ENCODE data around the gene KRT16. TPM values are rescaled to one million over a fixed set of nuclear protein-coding genes. Genes with fewer than 3 reads are reported as not detected.
A peak's percentile ranks its signal among the peaks of the same experiment; 100 is the strongest.

KRT16 gene
- total RNA-seq, 1 experiment from 2014 or later = 42.6 TPM

- no peaks in the 10 kb centered on the region for H3K9me3 ChIP-seq (ENCODE audit: low read length)
- no peaks in the 10 kb centered on the region for H3K79me2 ChIP-seq (ENCODE audit: low read length)
- H3K4me2 ChIP-seq (ENCODE audit: low read length) = no peak overlapping the region
- POLR2A ChIA-PET (ENCODE audit: unreplicated experiment) = no interaction called here
- H3K27ac ChIP-seq (ENCODE audit: low read length) = peak overlapping the region; percentile 3; the same call in 1 of the 2 replicates
- no peaks in the 10 kb centered on the region for H3K27me3 ChIP-seq (ENCODE audit: low read length)
- TF ChIP-seq EZH2 (IDR thresholded peaks at IDR 0.05; ENCODE audit: low read length, unreplicated experiment) = no peak
- no peak for TF ChIP-seq EZH2phosphoT487 (IDR thresholded peaks at IDR 0.05; ENCODE audit: borderline replicate concordance, low read length)
- no peak for TF ChIP-seq CTCF (conservative IDR thresholded peaks at IDR 0.05; ENCODE audit: low read depth, low read length)
- H3K36me3 ChIP-seq (ENCODE audit: low read depth, low read length) = no peaks in the 10 kb centered on the region
- H4K20me1 ChIP-seq (ENCODE audit: low read length) = no peaks in the 10 kb centered on the region
- CTCF ChIA-PET = interaction anchor here (0.6 to 1.0 kb wide), 3 partner anchors 67 to 202 kb away, joined by 3 to 4 read pairs (median 4); no protein-coding TSS in a partner anchor
- no peak overlapping the region for H3K4me3 ChIP-seq (ENCODE audit: low read length)
- intact Hi-C loops (cut with micrococcal nuclease) = no loop called here
- DNase-seq (no peak), ATAC-seq (no peak)
- no TSS peak for BruUV-seq (replicated peaks)
- H3K4me1 ChIP-seq (ENCODE audit: insufficient read depth, low read length) = peaks cover 25% of the 10 kb centered on the region
- H3K9me2 ChIP-seq (replicated peaks; ENCODE audit: low read length) = no peaks in the 10 kb centered on the region
- no peak overlapping the region for H2AFZ ChIP-seq (ENCODE audit: low read length)
- no peak overlapping the region for H3K9ac ChIP-seq (ENCODE audit: low read length)
- H3F3A ChIP-seq (ENCODE audit: low read length, unreplicated experiment) = no peaks in the 10 kb centered on the region
These were observed 31.1 kb downstream of the KRT16 start for GRCh38 chr17:41581366-41582060.

DNA sequence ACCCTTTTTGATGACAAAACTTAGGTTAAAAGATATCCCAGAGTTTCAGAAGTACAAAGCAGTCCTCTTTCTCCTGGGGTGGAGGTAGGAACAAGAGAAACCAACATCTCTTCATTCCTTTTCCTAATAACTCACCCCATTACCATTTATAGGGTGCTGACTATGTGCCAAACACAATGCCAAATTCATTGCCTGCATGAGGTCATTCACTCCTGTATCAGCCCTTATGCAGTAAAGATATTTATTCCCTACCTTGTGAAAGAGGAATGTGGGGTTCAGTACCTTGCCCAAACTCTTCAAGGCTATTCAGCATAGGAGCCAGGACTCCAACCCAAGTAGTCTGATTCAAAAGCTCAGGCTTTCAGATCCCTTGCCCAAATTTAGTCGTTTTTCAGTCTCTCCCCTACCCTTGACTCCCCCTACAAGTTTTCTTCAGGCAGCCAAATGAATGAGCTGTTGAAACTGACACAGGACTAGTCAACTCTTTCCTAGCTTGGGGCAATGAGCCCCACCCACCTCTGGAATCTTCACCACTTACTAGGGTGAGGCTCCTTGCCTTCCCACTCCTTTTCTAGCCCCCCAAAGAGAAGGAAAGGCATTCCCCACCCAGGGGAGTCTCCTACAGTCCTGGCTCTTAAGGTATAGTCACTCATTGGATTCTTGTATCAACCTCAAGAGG lies 31.7 kb downstream of the KRT16 start:
- Histone ChIP-seq H3K27ac (ENCODE audit: low read length) (peak overlapping the region; percentile 6; the same call in 1 of the 2 replicates), H3K79me2 (ENCODE audit: low read length) (no peaks in the 10 kb centered on the region), H3K9me2 (replicated peaks; ENCODE audit: low read length) (no peaks in the 10 kb centered on the region), H3K9ac (ENCODE audit: low read length) (no peak overlapping the region), H3K4me3 (ENCODE audit: low read length) (no peak overlapping the region), H3F3A (ENCODE audit: low read length, unreplicated experiment) (no peaks in the 10 kb centered on the region), H3K4me2 (ENCODE audit: low read length) (no peak overlapping the region), H4K20me1 (ENCODE audit: low read length) (no peaks in the 10 kb centered on the region), H3K4me1 (ENCODE audit: insufficient read depth, low read length) (peaks cover 29% of the 10 kb centered on the region), H3K9me3 (ENCODE audit: low read length) (no peaks in the 10 kb centered on the region), H2AFZ (ENCODE audit: low read length) (no peak overlapping the region), H3K36me3 (ENCODE audit: low read depth, low read length) (no peaks in the 10 kb centered on the region), H3K27me3 (ENCODE audit: low read length) (no peaks in the 10 kb centered on the region)
- ATAC-seq = no peak
- TF ChIP-seq CTCF (conservative IDR thresholded peaks at IDR 0.05; ENCODE audit: low read depth, low read length) (no peak), EZH2phosphoT487 (IDR thresholded peaks at IDR 0.05; ENCODE audit: borderline replicate concordance, low read length) (no peak), EZH2 (IDR thresholded peaks at IDR 0.05; ENCODE audit: low read length, unreplicated experiment) (no peak)
- ChIA-PET POLR2A (ENCODE audit: unreplicated experiment) (no interaction called here), CTCF (interaction anchor here (0.6 to 1.0 kb wide), 3 partner anchors 68 to 201 kb away, joined by 3 to 4 read pairs (median 4); no protein-coding TSS in a partner anchor)
- intact Hi-C loops (cut with micrococcal nuclease) = no loop called here
- BruUV-seq (replicated peaks) = no TSS peak
- DNase-seq = peak; percentile 52

DNA sequence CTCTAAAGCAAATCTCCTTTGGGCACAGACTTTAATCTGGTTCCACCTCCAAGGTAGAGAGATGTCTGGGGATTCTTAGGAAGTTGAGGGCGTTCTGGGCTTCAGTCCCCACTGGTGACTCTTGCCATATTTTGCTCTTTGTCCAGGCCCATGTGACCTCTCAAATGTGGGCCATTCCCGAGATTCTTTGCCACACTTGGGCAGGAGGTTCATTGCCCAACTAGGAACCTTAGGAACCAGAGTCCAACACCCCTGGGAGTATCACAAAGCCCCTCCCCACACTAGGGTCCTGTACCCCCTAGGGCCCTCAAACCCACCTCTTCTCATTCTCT lies 32.4 kb downstream of the KRT16 start:
- CTCF ChIA-PET = interaction anchor here (0.6 to 0.9 kb wide), 2 partner anchors 85 to 206 kb away, joined by 3 to 5 read pairs; partner anchors contain the start of gene JUP
- no peak overlapping the region for H2AFZ ChIP-seq (ENCODE audit: low read length)
- no peak for DNase-seq
- no peaks in the 10 kb centered on the region for H3K79me2 ChIP-seq (ENCODE audit: low read length)
- H3K36me3 ChIP-seq (ENCODE audit: low read depth, low read length) = no peaks in the 10 kb centered on the region
- peaks cover 29% of the 10 kb centered on the region for H3K4me1 ChIP-seq (ENCODE audit: insufficient read depth, low read length)
- no peaks in the 10 kb centered on the region for H3K9me2 ChIP-seq (replicated peaks; ENCODE audit: low read length)
- no TSS peak for BruUV-seq (replicated peaks)
- no peak overlapping the region for H3K4me3 ChIP-seq (ENCODE audit: low read length)
- no peaks in the 10 kb centered on the region for H4K20me1 ChIP-seq (ENCODE audit: low read length)
- TF ChIP-seq EZH2 (IDR thresholded peaks at IDR 0.05; ENCODE audit: low read length, unreplicated experiment) = no peak
- TF ChIP-seq CTCF (conservative IDR thresholded peaks at IDR 0.05; ENCODE audit: low read depth, low read length) = no peak
- no peak for TF ChIP-seq EZH2phosphoT487 (IDR thresholded peaks at IDR 0.05; ENCODE audit: borderline replicate concordance, low read length)
- no peak overlapping the region for H3K9ac ChIP-seq (ENCODE audit: low read length)
- H3K27me3 ChIP-seq (ENCODE audit: low read length) = no peaks in the 10 kb centered on the region
- H3K9me3 ChIP-seq (ENCODE audit: low read length) = no peaks in the 10 kb centered on the region
- no peaks in the 10 kb centered on the region for H3F3A ChIP-seq (ENCODE audit: low read length, unreplicated experiment)
- no peak overlapping the region for H3K4me2 ChIP-seq (ENCODE audit: low read length)
- peak overlapping the region; percentile 6; the same call in 1 of the 2 replicates for H3K27ac ChIP-seq (ENCODE audit: low read length)
- no peak for ATAC-seq
- intact Hi-C loops (cut with micrococcal nuclease) = no loop called here
- POLR2A ChIA-PET (ENCODE audit: unreplicated experiment) = no interaction called here
